OCI-LY1 (cell line): ENCODE data around the gene SENP8.

Source experiments
- H2AFZ ChIP-seq: fragments of 200-600 bp; sonication (generic), shearing (Covaris generic); 2 replicates; pipeline ENCODE4 v1.6.0; 2014; ENCODE audit warnings: antibody characterized with exemption, mild to moderate bottlenecking, low read length
- H3F3A ChIP-seq: fragments of 200-600 bp; sonication (generic), shearing (Covaris generic); 2 replicates; pipeline ENCODE4 v1.6.0; 2014; ENCODE audit warnings: mild to moderate bottlenecking, antibody characterized with exemption, low read length, moderate library complexity; ENCODE audit not compliant: insufficient read depth
- H3K27ac ChIP-seq: fragments of 200-600 bp; sonication (generic); 2 replicates; pipeline ENCODE4 v1.5.1; 2014; ENCODE audit warnings: low read length, mixed run types, mild to moderate bottlenecking, low read depth; ENCODE audit not compliant: poor library complexity, severe bottlenecking
- H3K27me3 ChIP-seq: fragments of 200-600 bp; sonication (generic); 2 replicates; pipeline ENCODE4 v1.6.0; 2014; ENCODE audit warnings: antibody characterized with exemption, mild to moderate bottlenecking, low read length, moderate library complexity; ENCODE audit not compliant: insufficient read depth
- H3K36me3 ChIP-seq: fragments of 200-600 bp; sonication (generic); 2 replicates; pipeline ENCODE4 v1.6.1; 2014; ENCODE audit warnings: mild to moderate bottlenecking, antibody characterized with exemption, low read length, moderate library complexity, mixed read lengths; ENCODE audit not compliant: insufficient read depth
- H3K4me1 ChIP-seq: fragments of 200-600 bp; sonication (generic); 2 replicates; pipeline ENCODE4 v1.5.1; 2014; ENCODE audit warnings: mild to moderate bottlenecking, low read length, moderate library complexity; ENCODE audit not compliant: insufficient read depth, severe bottlenecking
- H3K4me2 ChIP-seq: fragments of 200-600 bp; sonication (generic), shearing (Covaris generic); 2 replicates; pipeline ENCODE4 v1.6.1; 2014; ENCODE audit warnings: low read length
- H3K4me3 ChIP-seq: fragments of 200-600 bp; sonication (generic); 2 replicates; pipeline ENCODE4 v1.5.1; 2014; ENCODE audit warnings: low read length, low read depth, mild to moderate bottlenecking, mixed read lengths; ENCODE audit not compliant: poor library complexity, severe bottlenecking
- H3K79me2 ChIP-seq: fragments of 200-600 bp; shearing (Covaris generic); 2 replicates; pipeline ENCODE4 v1.6.1; 2016; ENCODE audit warnings: mixed run types, low read length, mixed read lengths; ENCODE audit not compliant: insufficient read depth
- H3K9ac ChIP-seq: fragments of 200-600 bp; sonication (generic), shearing (Covaris generic); 2 replicates; pipeline ENCODE4 v1.6.1; 2014; ENCODE audit warnings: mild to moderate bottlenecking, low read length, mixed read lengths
- H3K9me2 ChIP-seq: fragments of 200-600 bp; sonication (generic), shearing (Covaris generic); 2 replicates; pipeline ENCODE4 v1.6.1; 2014; ENCODE audit warnings: low read depth, mild to moderate bottlenecking, low read length, mixed read lengths
- H3K9me3 ChIP-seq: fragments of 200-600 bp; shearing (Covaris generic); 2 replicates; pipeline ENCODE4 v1.6.1; 2014; ENCODE audit warnings: low read length, mixed read lengths
- H4K20me1 ChIP-seq: fragments of 200-600 bp; sonication (generic), shearing (Covaris generic); 2 replicates; pipeline ENCODE4 v1.6.0; 2016; ENCODE audit warnings: mild to moderate bottlenecking, low read length; ENCODE audit not compliant: insufficient read depth
- EZH2 ChIP-seq: fragments of 200-600 bp; sonication (generic), shearing (Covaris generic); IDR thresholded peaks from 2 replicates; pipeline ENCODE4 v1.8.0; 2017; ENCODE audit warnings: borderline replicate concordance, mixed run types, mild to moderate bottlenecking, antibody characterized with exemption, low read length, moderate library complexity, mixed read lengths
- TF ChIP-seq, protein P1 (sequence below): fragments of 200-600 bp; sonication (generic), shearing (Covaris generic); IDR thresholded peaks from 2 replicates; pipeline ENCODE4 v1.5.1; 2017; ENCODE audit warnings: mild to moderate bottlenecking, antibody characterized with exemption, low read length, moderate library complexity, mixed read lengths

Gene SENP8

DNA sequence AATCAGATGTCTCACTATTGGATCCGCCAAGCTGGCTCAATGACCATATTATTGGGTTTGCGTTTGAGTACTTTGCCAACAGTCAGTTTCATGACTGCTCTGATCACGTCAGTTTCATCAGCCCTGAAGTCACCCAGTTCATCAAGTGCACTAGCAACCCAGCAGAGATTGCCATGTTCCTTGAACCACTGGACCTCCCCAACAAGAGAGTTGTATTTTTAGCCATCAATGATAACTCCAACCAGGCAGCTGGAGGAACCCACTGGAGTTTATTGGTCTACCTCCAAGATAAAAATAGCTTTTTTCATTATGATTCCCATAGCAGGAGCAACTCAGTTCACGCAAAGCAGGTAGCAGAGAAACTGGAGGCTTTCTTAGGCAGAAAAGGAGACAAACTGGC lies 21.5 kb downstream of the SENP8 start:
- no peak for TF ChIP-seq EZH2
- TF ChIP-seq, protein P1, sequence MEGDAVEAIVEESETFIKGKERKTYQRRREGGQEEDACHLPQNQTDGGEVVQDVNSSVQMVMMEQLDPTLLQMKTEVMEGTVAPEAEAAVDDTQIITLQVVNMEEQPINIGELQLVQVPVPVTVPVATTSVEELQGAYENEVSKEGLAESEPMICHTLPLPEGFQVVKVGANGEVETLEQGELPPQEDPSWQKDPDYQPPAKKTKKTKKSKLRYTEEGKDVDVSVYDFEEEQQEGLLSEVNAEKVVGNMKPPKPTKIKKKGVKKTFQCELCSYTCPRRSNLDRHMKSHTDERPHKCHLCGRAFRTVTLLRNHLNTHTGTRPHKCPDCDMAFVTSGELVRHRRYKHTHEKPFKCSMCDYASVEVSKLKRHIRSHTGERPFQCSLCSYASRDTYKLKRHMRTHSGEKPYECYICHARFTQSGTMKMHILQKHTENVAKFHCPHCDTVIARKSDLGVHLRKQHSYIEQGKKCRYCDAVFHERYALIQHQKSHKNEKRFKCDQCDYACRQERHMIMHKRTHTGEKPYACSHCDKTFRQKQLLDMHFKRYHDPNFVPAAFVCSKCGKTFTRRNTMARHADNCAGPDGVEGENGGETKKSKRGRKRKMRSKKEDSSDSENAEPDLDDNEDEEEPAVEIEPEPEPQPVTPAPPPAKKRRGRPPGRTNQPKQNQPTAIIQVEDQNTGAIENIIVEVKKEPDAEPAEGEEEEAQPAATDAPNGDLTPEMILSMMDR = no peak

DNA sequence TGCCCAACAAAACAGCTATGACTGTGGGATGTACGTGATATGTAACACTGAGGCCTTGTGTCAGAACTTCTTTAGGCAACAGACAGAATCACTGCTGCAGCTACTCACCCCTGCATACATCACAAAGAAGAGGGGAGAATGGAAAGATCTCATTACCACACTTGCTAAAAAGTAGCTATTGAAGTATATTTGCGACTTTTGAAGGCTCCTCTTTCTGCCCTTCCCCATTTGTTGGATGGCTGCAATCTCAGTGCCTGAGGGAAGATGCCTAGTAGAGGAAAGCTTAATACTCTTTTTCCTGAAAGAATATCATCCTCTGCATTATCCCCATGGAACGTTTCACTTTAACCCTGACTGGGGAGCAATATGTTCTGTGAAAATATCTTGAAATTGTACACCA lies 21.9 kb downstream of the SENP8 start:
- H3K27ac ChIP-seq = no peak overlapping the region
- H3K9ac ChIP-seq = no peak overlapping the region
- no peaks in the 10 kb centered on the region for H3K36me3 ChIP-seq
- no peak overlapping the region for H3K4me2 ChIP-seq
- H3K4me1 ChIP-seq = peaks cover 40% of the 10 kb centered on the region
- no peak overlapping the region for H3K4me3 ChIP-seq
- H2AFZ ChIP-seq = no peak overlapping the region
- H3K27me3 ChIP-seq = no peaks in the 10 kb centered on the region
- H4K20me1 ChIP-seq = no peaks in the 10 kb centered on the region
- TF ChIP-seq, protein P1 = no peak
- no peak for TF ChIP-seq EZH2
- H3K9me3 ChIP-seq = no peaks in the 10 kb centered on the region
- H3K79me2 ChIP-seq = no peaks in the 10 kb centered on the region
- H3F3A ChIP-seq = no peaks in the 10 kb centered on the region
- no peaks in the 10 kb centered on the region for H3K9me2 ChIP-seq

More for the DNA sequence above, 21.5 kb downstream of the SENP8 start:
- H3K9me3 ChIP-seq = no peaks in the 10 kb centered on the region
- no peaks in the 10 kb centered on the region for H3K9me2 ChIP-seq
- H3K27me3 ChIP-seq = no peaks in the 10 kb centered on the region
- H3K4me1 ChIP-seq = peaks cover 40% of the 10 kb centered on the region
- H3K4me3 ChIP-seq = no peak overlapping the region
- no peak overlapping the region for H3K27ac ChIP-seq
- no peaks in the 10 kb centered on the region for H4K20me1 ChIP-seq
- H3K36me3 ChIP-seq = no peaks in the 10 kb centered on the region
- H3K4me2 ChIP-seq = no peak overlapping the region
- H3K79me2 ChIP-seq = no peaks in the 10 kb centered on the region
- H3K9ac ChIP-seq = no peak overlapping the region
- H2AFZ ChIP-seq = no peak overlapping the region
- H3F3A ChIP-seq = no peaks in the 10 kb centered on the region

DNA sequence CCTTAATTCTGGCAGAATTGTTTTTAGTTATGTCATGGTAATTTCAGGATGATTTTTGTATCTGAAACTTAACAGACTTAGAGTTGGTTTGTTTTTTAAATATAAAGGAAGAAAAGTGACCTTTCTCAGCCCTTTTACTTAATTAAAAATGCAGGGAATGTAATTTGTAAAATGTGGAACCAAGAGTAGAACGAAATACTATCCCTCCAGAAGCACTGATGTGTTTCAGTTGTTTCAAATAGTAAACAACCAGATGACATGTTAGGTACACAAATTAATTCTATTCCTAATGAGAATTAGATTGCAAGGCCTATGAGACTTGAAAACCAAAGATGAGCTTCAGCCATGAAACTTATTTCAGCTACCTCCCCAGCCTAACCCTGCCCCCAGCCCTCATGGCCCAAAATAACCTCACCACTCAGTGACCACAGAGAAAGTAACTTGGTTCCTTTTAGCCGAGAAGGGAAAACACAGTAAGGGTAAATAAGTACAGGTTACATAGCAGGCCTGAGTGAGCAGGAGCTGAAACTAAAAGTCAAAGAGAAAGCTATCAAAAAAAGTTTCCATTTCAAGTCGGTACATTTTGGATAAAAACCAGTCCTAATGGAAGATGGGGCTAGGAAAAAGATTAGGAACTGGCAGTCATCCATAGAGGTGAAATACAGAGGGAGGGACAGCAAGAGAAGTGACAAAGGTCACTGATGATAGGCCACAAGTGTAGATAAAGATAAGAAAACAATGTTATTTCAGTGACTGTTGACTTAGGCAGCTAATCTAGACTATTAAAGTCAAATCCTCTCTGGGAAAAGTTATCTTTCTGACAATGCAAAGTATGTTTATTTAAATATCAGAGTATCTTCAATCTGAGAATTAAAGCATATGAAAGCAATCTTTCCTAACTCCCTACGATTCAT lies 23.2 kb downstream of the SENP8 start:
- Histone ChIP-seq H3K4me1 (peaks cover 29% of the 10 kb centered on the region), H3K79me2 (no peaks in the 10 kb centered on the region), H3K4me2 (peak overlapping the region; percentile 39), H3K9ac (peak overlapping the region; percentile 43; the same call in 1 of the 2 replicates), H3K9me3 (no peaks in the 10 kb centered on the region), H2AFZ (no peak overlapping the region), H3K27ac (peak overlapping the region; percentile 77), H3K4me3 (peak overlapping the region; percentile 14), H3K36me3 (no peaks in the 10 kb centered on the region), H3K9me2 (no peaks in the 10 kb centered on the region), H4K20me1 (no peaks in the 10 kb centered on the region), H3K27me3 (no peaks in the 10 kb centered on the region), H3F3A (no peaks in the 10 kb centered on the region)
- TF ChIP-seq, protein P1 = no peak
- TF ChIP-seq EZH2 = no peak
